IPS-20b (cell line): ENCODE measurements around the gene POR.

Source experiments
- H3K27ac ChIP-seq: one replicate; pipeline ENCODE4 v1.5.1; 2013; ENCODE audit warnings: low read length
- H3K27me3 ChIP-seq: 2 replicates; pipeline ENCODE4 v1.6.1; 2013; ENCODE audit warnings: mild to moderate bottlenecking, low read length, inconsistent platforms; ENCODE audit not compliant: insufficient read depth
- H3K36me3 ChIP-seq: 2 replicates; pipeline ENCODE4 v1.6.1; 2013; ENCODE audit warnings: low read depth, mild to moderate bottlenecking, inconsistent platforms, low read length, moderate library complexity; ENCODE audit not compliant: insufficient read depth
- H3K4me1 ChIP-seq: 2 replicates; pipeline ENCODE4 v1.6.1; 2013; ENCODE audit warnings: mild to moderate bottlenecking, control low read depth, inconsistent platforms, low read length, moderate library complexity; ENCODE audit not compliant: insufficient read depth
- H3K4me3 ChIP-seq: 2 replicates; pipeline ENCODE4 v1.5.1; 2013; ENCODE audit warnings: mild to moderate bottlenecking, low read length, inconsistent platforms
- H3K9ac ChIP-seq: 2 replicates; pipeline ENCODE4 v1.6.1; 2013; ENCODE audit warnings: low read depth, mild to moderate bottlenecking, inconsistent platforms, low read length, moderate library complexity
- H3K9me3 ChIP-seq: 2 replicates; pipeline ENCODE4 v1.6.1; 2013; ENCODE audit warnings: mild to moderate bottlenecking, low read depth, low read length, inconsistent platforms; ENCODE audit not compliant: insufficient read depth

POR gene

GRCh38 chr7:75946207-75946855 is 31.4 kb downstream of the POR start:
- Histone ChIP-seq H3K9me3 (no peaks in the 10 kb centered on the region), H3K27me3 (no peaks in the 10 kb centered on the region), H3K4me1 (no peaks in the 10 kb centered on the region), H3K27ac (no peak overlapping the region), H3K36me3 (peaks cover 5% of the 10 kb centered on the region; the same call in 1 of the 2 replicates), H3K4me3 (no peak overlapping the region), H3K9ac (no peak overlapping the region)

- no peak overlapping the region for H3K27ac ChIP-seq
- no peaks in the 10 kb centered on the region for H3K9me3 ChIP-seq
- H3K27me3 ChIP-seq, result no peaks in the 10 kb centered on the region
- peaks cover 5% of the 10 kb centered on the region; the same call in 1 of the 2 replicates for H3K36me3 ChIP-seq
- H3K9ac ChIP-seq, result no peak overlapping the region
- no peak overlapping the region for H3K4me3 ChIP-seq
- no peaks in the 10 kb centered on the region for H3K4me1 ChIP-seq
Measured at GRCh38 chr7:75948179-75948578, 33.2 kb downstream of the POR start.

- peaks cover 21% of the 10 kb centered on the region for H3K36me3 ChIP-seq
- no peaks in the 10 kb centered on the region for H3K27me3 ChIP-seq
- H3K9me3 ChIP-seq, result no peaks in the 10 kb centered on the region
- no peaks in the 10 kb centered on the region for H3K4me1 ChIP-seq
- H3K27ac ChIP-seq, result no peak overlapping the region
- H3K9ac ChIP-seq, result no peak overlapping the region
- no peak overlapping the region for H3K4me3 ChIP-seq
Measured at GRCh38 chr7:75950111-75950681, 35.2 kb downstream of the POR start.

- no peaks in the 10 kb centered on the region for H3K4me1 ChIP-seq
- H3K36me3 ChIP-seq, result peaks cover 34% of the 10 kb centered on the region
- H3K9ac ChIP-seq, result no peak overlapping the region
- H3K9me3 ChIP-seq, result no peaks in the 10 kb centered on the region
- H3K4me3 ChIP-seq, result no peak overlapping the region
- no peak overlapping the region for H3K27ac ChIP-seq
- no peaks in the 10 kb centered on the region for H3K27me3 ChIP-seq
Measured at GRCh38 chr7:75951506-75951905, 36.6 kb downstream of the POR start.

GRCh38 chr7:75953431-75953830 is 38.5 kb downstream of the POR start:
- Histone ChIP-seq H3K9me3 (no peaks in the 10 kb centered on the region), H3K36me3 (peaks cover 40% of the 10 kb centered on the region)

GRCh38 chr7:75953931-75954330 is 39.0 kb downstream of the POR start:
- Histone ChIP-seq H3K27ac (no peak overlapping the region), H3K9me3 (no peaks in the 10 kb centered on the region), H3K4me3 (no peak overlapping the region), H3K36me3 (peaks cover 45% of the 10 kb centered on the region), H3K9ac (no peak overlapping the region), H3K27me3 (no peaks in the 10 kb centered on the region), H3K4me1 (peaks cover 10% of the 10 kb centered on the region)

More at GRCh38 chr7:75953431-75953830, 38.5 kb downstream of the POR start:
- no peaks in the 10 kb centered on the region for H3K27me3 ChIP-seq
- H3K4me3 ChIP-seq, result no peak overlapping the region
- peaks cover 10% of the 10 kb centered on the region for H3K4me1 ChIP-seq
- no peak overlapping the region for H3K27ac ChIP-seq
- H3K9ac ChIP-seq, result no peak overlapping the region

GRCh38 chr7:75955331-75955955 is 40.5 kb downstream of the POR start:
- Histone ChIP-seq H3K27me3 (no peaks in the 10 kb centered on the region), H3K4me3 (no peak overlapping the region), H3K27ac (no peak overlapping the region), H3K4me1 (peaks cover 10% of the 10 kb centered on the region), H3K36me3 (peaks cover 57% of the 10 kb centered on the region), H3K9me3 (no peaks in the 10 kb centered on the region), H3K9ac (no peak overlapping the region)

GRCh38 chr7:75957021-75957736 is 42.2 kb downstream of the POR start:
- no peak overlapping the region for H3K4me3 ChIP-seq
- peaks cover 10% of the 10 kb centered on the region for H3K4me1 ChIP-seq
- H3K36me3 ChIP-seq, result peaks cover 67% of the 10 kb centered on the region
- no peak overlapping the region; the same call in 1 of the 2 replicates for H3K9ac ChIP-seq
- no peaks in the 10 kb centered on the region for H3K9me3 ChIP-seq
- no peaks in the 10 kb centered on the region for H3K27me3 ChIP-seq
- H3K27ac ChIP-seq, result no peak overlapping the region

- H3K4me3 ChIP-seq, result no peak overlapping the region
- H3K36me3 ChIP-seq, result peaks cover 74% of the 10 kb centered on the region
- H3K27ac ChIP-seq, result no peak overlapping the region
- H3K9ac ChIP-seq, result no peak overlapping the region
- no peaks in the 10 kb centered on the region for H3K9me3 ChIP-seq
- H3K27me3 ChIP-seq, result no peaks in the 10 kb centered on the region
- H3K4me1 ChIP-seq, result peaks cover 10% of the 10 kb centered on the region
Measured at GRCh38 chr7:75958802-75959543, 44.0 kb downstream of the POR start.

GRCh38 chr7:75960372-75960771 is 45.4 kb downstream of the POR start:
- Histone ChIP-seq H3K9me3 (no peaks in the 10 kb centered on the region), H3K36me3 (peaks cover 66% of the 10 kb centered on the region), H3K4me1 (peaks cover 10% of the 10 kb centered on the region), H3K4me3 (no peak overlapping the region), H3K27me3 (no peaks in the 10 kb centered on the region), H3K27ac (no peak overlapping the region), H3K9ac (no peak overlapping the region)

- Histone ChIP-seq H3K9me3 (no peaks in the 10 kb centered on the region), H3K27ac (no peak overlapping the region), H3K36me3 (peaks cover 62% of the 10 kb centered on the region), H3K27me3 (no peaks in the 10 kb centered on the region), H3K9ac (no peak overlapping the region), H3K4me1 (peaks cover 10% of the 10 kb centered on the region), H3K4me3 (no peak overlapping the region)
Measured at GRCh38 chr7:75961218-75961617, 46.3 kb downstream of the POR start.
